IMR-90 (cell line): ENCODE data around the gene BICD2. TPM values are rescaled to one million over a fixed set of nuclear protein-coding genes. Genes with fewer than 3 reads are reported as not detected.

ENCODE experiments used
- ATAC-seq: fragments of 200-7000 bp; cut with Tn5 transposase; 2 replicates; pipeline ENCODE4 v1.9.1; 2020; ENCODE audit warnings: low read depth, mild to moderate bottlenecking, moderate library complexity
- BruUV-seq: library from RNA; stranded (reverse); fragments of 400-500 nt; replicated peaks from 2 replicates; lab custom pipeline; 2021; lab: Mats Ljungman, UMichigan
- CTCF ChIA-PET: fragments of 300-600 bp; formaldehyde crosslinking; extraction: SDS; loops from one replicate; lab custom pipeline; 2021; ENCODE audit warnings: antibody characterized with exemption; lab: Yijun Ruan, JAX
- POLR2A ChIA-PET: fragments of 300-600 bp; sonication (Branson Sonifier 250); formaldehyde crosslinking; loops from one replicate; lab custom pipeline; 2022; ENCODE audit warnings: antibody characterized with exemption; ENCODE audit not compliant: unreplicated experiment; lab: Charles Lee
- DNase-seq: peaks from one replicate; pipeline ENCODE4 v3.0.0; 2013
- H2AFZ ChIP-seq: replicated peaks from 2 replicates; pipeline ENCODE3; 2013; ENCODE audit warnings: low read length, mild to moderate bottlenecking; ENCODE audit not compliant: poor library complexity
- H2AK5ac ChIP-seq: 2 replicates; pipeline ENCODE4 v1.6.1; 2013; ENCODE audit warnings: low read depth, low read length, inconsistent platforms
- H2AK9ac ChIP-seq: replicated peaks from 2 replicates; pipeline ENCODE3; 2013; ENCODE audit warnings: mild to moderate bottlenecking, low read depth, low read length, moderate library complexity; ENCODE audit not compliant: poor library complexity
- H2BK120ac ChIP-seq: 2 replicates; pipeline ENCODE4 v1.6.1; 2013; ENCODE audit warnings: low read depth, low read length, inconsistent platforms
- H2BK15ac ChIP-seq: 3 replicates; pipeline ENCODE4 v1.6.1; 2013; ENCODE audit warnings: low read depth, low read length, inconsistent platforms
- H2BK20ac ChIP-seq: 2 replicates; pipeline ENCODE4 v1.6.1; 2013; ENCODE audit warnings: low read depth, mild to moderate bottlenecking, inconsistent platforms, low read length, moderate library complexity
- H2BK5ac ChIP-seq: 2 replicates; pipeline ENCODE4 v1.6.1; 2013; ENCODE audit warnings: mild to moderate bottlenecking, low read depth, low read length, inconsistent platforms; ENCODE audit not compliant: poor library complexity, severe bottlenecking
- H3K14ac ChIP-seq: replicated peaks from 2 replicates; pipeline ENCODE4 v1.6.1; 2013; ENCODE audit warnings: low read depth, low read length, inconsistent platforms
- H3K18ac ChIP-seq: 2 replicates; pipeline ENCODE4 v1.6.1; 2013; ENCODE audit warnings: low read depth, low read length, control low read depth
- H3K23ac ChIP-seq: 2 replicates; pipeline ENCODE4 v1.6.1; 2013; ENCODE audit warnings: low read depth, low read length, inconsistent platforms
- H3K27ac ChIP-seq: 2 replicates; pipeline ENCODE4 v1.5.1; 2013; ENCODE audit warnings: mild to moderate bottlenecking, control low read depth, low read length; ENCODE audit not compliant: insufficient read depth
- H3K27me3 ChIP-seq: 2 replicates; pipeline ENCODE4 v1.6.1; 2013; ENCODE audit warnings: low read length; ENCODE audit not compliant: control insufficient read depth, insufficient read depth
- H3K36me3 ChIP-seq: 2 replicates; pipeline ENCODE4 v1.6.1; 2013; ENCODE audit warnings: low read length, mixed read lengths; ENCODE audit not compliant: control insufficient read depth, insufficient read depth
- H3K4ac ChIP-seq: 2 replicates; pipeline ENCODE4 v1.6.1; 2013; ENCODE audit warnings: low read depth, low read length, inconsistent platforms
- H3K4me1 ChIP-seq: 2 replicates; pipeline ENCODE4 v1.6.1; 2013; ENCODE audit warnings: low read length, mixed read lengths; ENCODE audit not compliant: control insufficient read depth, insufficient read depth
- H3K4me2 ChIP-seq: 2 replicates; pipeline ENCODE4 v1.6.1; 2013; ENCODE audit warnings: low read depth, mild to moderate bottlenecking, control low read depth, low read length, moderate library complexity
- H3K4me3 ChIP-seq: 2 replicates; pipeline ENCODE4 v1.5.1; 2013; ENCODE audit warnings: low read depth, mild to moderate bottlenecking, control low read depth, low read length, moderate library complexity; ENCODE audit not compliant: insufficient read depth
- H3K56ac ChIP-seq: 2 replicates; pipeline ENCODE4 v1.6.1; 2013; ENCODE audit warnings: low read length, inconsistent platforms; ENCODE audit not compliant: insufficient read depth; ENCODE audit errors: extremely low read depth
- H3K79me1 ChIP-seq, 2 experiments: 2 replicates each; pipeline ENCODE4 v1.6.1; 2013; ENCODE audit warnings: low read length in 2 of 2, inconsistent platforms in 1 of 2, low read depth in 1 of 2
- H3K9ac ChIP-seq: 2 replicates; pipeline ENCODE4 v1.6.1; 2013; ENCODE audit warnings: low read depth, low read length, control low read depth
- H3K9me1 ChIP-seq: 2 replicates; pipeline ENCODE4 v1.6.1; 2013; ENCODE audit warnings: low read length, inconsistent platforms; ENCODE audit not compliant: insufficient read depth
- H3K9me3 ChIP-seq: 2 replicates; pipeline ENCODE4 v1.6.1; 2013; ENCODE audit warnings: low read length; ENCODE audit not compliant: control insufficient read depth, insufficient read depth
- H4K20me1 ChIP-seq: 2 replicates; pipeline ENCODE4 v1.6.1; 2013; ENCODE audit warnings: low read length, inconsistent platforms; ENCODE audit not compliant: insufficient read depth
- H4K5ac ChIP-seq: 2 replicates; pipeline ENCODE4 v1.6.1; 2013; ENCODE audit warnings: mild to moderate bottlenecking, low read depth, low read length, control low read depth
- H4K8ac ChIP-seq, 2 experiments: 2 replicates each; pipeline ENCODE4 v1.6.1; 2013; ENCODE audit warnings: low read depth in 2 of 2, low read length in 2 of 2, control low read depth in 1 of 2, inconsistent platforms in 1 of 2
- H4K91ac ChIP-seq: 2 replicates; pipeline ENCODE4 v1.6.1; 2013; ENCODE audit warnings: low read depth, low read length, inconsistent platforms; ENCODE audit not compliant: insufficient read depth
- BHLHE40 ChIP-seq: fragments of 150-350 bp; IDR thresholded peaks from 2 replicates; pipeline ENCODE4 v1.6.1; 2016; ENCODE audit warnings: mild to moderate bottlenecking, low read depth, low read length
- CEBPB ChIP-seq: IDR thresholded peaks from 2 replicates; pipeline ENCODE4 v1.6.1; 2012; ENCODE audit warnings: low read depth, low read length, improper control_type of control experiment
- CHD1 ChIP-seq: IDR thresholded peaks from 2 replicates; pipeline ENCODE4 v1.6.1; 2012; ENCODE audit warnings: low read depth, low read length, improper control_type of control experiment
- CTCF ChIP-seq: conservative IDR thresholded peaks from 2 replicates; pipeline ENCODE4 v1.5.1; 2012; ENCODE audit warnings: mild to moderate bottlenecking, low read depth, low read length, improper control_type of control experiment
- ELK1 ChIP-seq: fragments of 150-350 bp; IDR thresholded peaks from 2 replicates; pipeline ENCODE4 v1.6.1; 2016; ENCODE audit warnings: low read depth, mild to moderate bottlenecking, low read length, moderate library complexity, borderline replicate concordance
- FOS ChIP-seq: fragments of 150-350 bp; IDR thresholded peaks from 2 replicates; pipeline ENCODE4 v1.6.1; 2016; ENCODE audit warnings: low read depth, low read length
- MAFK ChIP-seq: IDR thresholded peaks from 2 replicates; pipeline ENCODE4 v1.6.1; 2012; ENCODE audit warnings: low read depth, low read length, improper control_type of control experiment
- MAZ ChIP-seq: IDR thresholded peaks from 2 replicates; pipeline ENCODE4 v1.6.1; 2012; ENCODE audit warnings: low read depth, mild to moderate bottlenecking, low read length, improper control_type of control experiment, moderate library complexity, borderline replicate concordance
- MXI1 ChIP-seq: IDR thresholded peaks from 2 replicates; pipeline ENCODE4 v1.6.1; 2012; ENCODE audit warnings: low read depth, mild to moderate bottlenecking, low read length, moderate library complexity, borderline replicate concordance
- NFE2L2 ChIP-seq: fragments of 150-350 bp; IDR thresholded peaks from 2 replicates; pipeline ENCODE4 v1.6.1; 2016; ENCODE audit warnings: low read depth, mild to moderate bottlenecking, low read length
- POLR2A ChIP-seq: IDR thresholded peaks from 2 replicates; pipeline ENCODE4 v1.6.1; 2012; ENCODE audit warnings: mild to moderate bottlenecking, low read depth, low read length
- RAD21 ChIP-seq: IDR thresholded peaks from 2 replicates; pipeline ENCODE4 v1.6.1; 2012; ENCODE audit warnings: low read length, improper control_type of control experiment
- RCOR1 ChIP-seq: IDR thresholded peaks from 2 replicates; pipeline ENCODE4 v1.6.1; 2012; ENCODE audit warnings: mild to moderate bottlenecking, low read length, improper control_type of control experiment; ENCODE audit not compliant: insufficient replicate concordance
- RFX5 ChIP-seq: IDR thresholded peaks from 2 replicates; pipeline ENCODE4 v1.8.0; 2012; ENCODE audit warnings: low read depth, mild to moderate bottlenecking, low read length, moderate library complexity
- SMC3 ChIP-seq: fragments of 150-350 bp; IDR thresholded peaks from 2 replicates; pipeline ENCODE4 v1.6.1; 2016; ENCODE audit warnings: low read depth, mild to moderate bottlenecking, antibody characterized with exemption, low read length, moderate library complexity
- USF2 ChIP-seq: fragments of 150-350 bp; IDR thresholded peaks from 2 replicates; pipeline ENCODE4 v1.6.1; 2017; ENCODE audit warnings: mild to moderate bottlenecking, antibody characterized with exemption, low read length, low read depth
- WGBS, 2 experiments: methylation state at CpG; one replicate each; pipeline versions ENCODE4 v1.1.5 to v1.1.7; 2013; ENCODE audit warnings: missing lambda C conversion rate in 2 of 2; ENCODE audit not compliant: insufficient read length in 1 of 2; ENCODE audit errors: extremely low coverage in 2 of 2; 5-methylcytosine and 5-hydroxymethylcytosine counted together
- dilution Hi-C: fragments of 300-500 bp; cut with HindIII; formaldehyde crosslinking; loops from one replicate; pipeline ENCODE4 v1.14.3; 2018; ENCODE audit warnings: low sequenced_read_pairs; ENCODE audit not compliant: unreplicated experiment
- in situ Hi-C: fragments of 300-500 bp; cut with MboI; formaldehyde crosslinking; loops from 3 replicates; pipeline ENCODE4 v1.14.3; 2019; ENCODE audit warnings: low sequenced_read_pairs, inconsistent platforms, mixed read lengths
- intact Hi-C: fragments of 100-400 bp; cut with micrococcal nuclease; formaldehyde crosslinking; loops from 2 replicates; pipeline ENCODE4 v1.10.0; 2022
- polyA plus RNA-seq, 3 experiments: library from polyadenylated mRNA; depleted of rRNA; stranded (reverse); fragments of >200 nt; gene quantifications; 2 replicates each; pipeline ENCODE4 v1.2.3, GENCODE V29; 2012; ENCODE audit warnings: low replicate concordance in 1 of 3
- total RNA-seq: library from RNA; depleted of rRNA; stranded (reverse); fragments of >200 nt; gene quantifications from 2 replicates; pipeline ENCODE4 v1.2.3, GENCODE V29; 2012

The BICD2 gene
- total and polyA plus RNA-seq, 2 of the 4 experiments (the other 2 are of a cell fraction) = 21.5 to 35.7 TPM

- POLR2A ChIA-PET = no interaction called here
- no peaks in the 10 kb centered on the region for H3K27me3 ChIP-seq
- TF ChIP-seq MAZ (no peak), SMC3 (no peak), MAFK (no peak), RFX5 (no peak), CTCF (no peak), ELK1 (no peak), MXI1 (no peak), RAD21 (no peak), POLR2A (no peak), NFE2L2 (no peak), BHLHE40 (no peak), CHD1 (no peak), RCOR1 (no peak), FOS (no peak), USF2 (no peak), CEBPB (no peak)
- no peak overlapping the region for H3K4me2 ChIP-seq
- no peak overlapping the region for H2AK9ac ChIP-seq
- H3K4me1 ChIP-seq = peaks cover 3% of the 10 kb centered on the region; the same call in 1 of the 2 replicates
- H3K14ac ChIP-seq = no peak overlapping the region
- peaks cover 38 to 84% of the 10 kb centered on the region in 2 experiments for H3K79me1 ChIP-seq
- H2AFZ ChIP-seq = no peak overlapping the region
- peaks cover 54% of the 10 kb centered on the region for H4K20me1 ChIP-seq
- H2BK20ac ChIP-seq = no peak overlapping the region
- WGBS, 2 experiments = 80% methylated on average over 1 of the region's 4 CpGs; no CpG with 5 or more reads in 1 of the 2 experiments
- DNase-seq (no peak), ATAC-seq (no peak)
- no peak overlapping the region for H3K9ac ChIP-seq
- H3K9me1 ChIP-seq = peaks cover 27% of the 10 kb centered on the region
- H2BK5ac ChIP-seq = no peak overlapping the region
- no peak overlapping the region for H2AK5ac ChIP-seq
- H3K4me3 ChIP-seq = no peak overlapping the region
- H3K9me3 ChIP-seq = no peaks in the 10 kb centered on the region
- no peak overlapping the region for H3K56ac ChIP-seq
- H2BK15ac ChIP-seq = no peak overlapping the region
- in situ Hi-C loops (no loop called here), dilution Hi-C loops (no loop called here), intact Hi-C loops (loop anchor here (5.0 kb wide), 1 partner anchor 37 kb away; the partner anchor contains the start of gene BICD2)
- H3K23ac ChIP-seq = no peak overlapping the region
- no peak overlapping the region for H2BK120ac ChIP-seq
- no TSS peak for BruUV-seq
- no peak overlapping the region for H3K27ac ChIP-seq
- no peak overlapping the region for H4K5ac ChIP-seq
- no peak overlapping the region for H4K8ac ChIP-seq
- no peak overlapping the region for H3K18ac ChIP-seq
- peaks cover 45% of the 10 kb centered on the region for H3K36me3 ChIP-seq
- CTCF ChIA-PET = no interaction called here
- no peak overlapping the region for H4K91ac ChIP-seq
- no peak overlapping the region for H3K4ac ChIP-seq
Observed at GRCh38 chr9:92725266-92725545, 39.4 kb downstream of the BICD2 start.
